Anterior cingulate cortex (tissue), 58 donors: Measurements from ENCODE around the gene KLHL18.
"Not testable (repeated sequence)": the region's sequence is repeated elsewhere in the genome, so short reads cannot be mapped to it uniquely, and the experiment has no call there.

Experiments used
- DNase-seq, 58 donors: peaks; one replicate each; lab custom pipeline; 2025; lab: John Stamatoyannopoulos, UW

Gene KLHL18

GRCh38 chr3:47309231-47309630, 26.5 kb downstream of the KLHL18 start:
- DNase-seq: not testable (repeated sequence)

GRCh38 chr3:47310391-47310790, 27.6 kb downstream of the KLHL18 start:
- no peak for DNase-seq

- no peak for DNase-seq
Measured at GRCh38 chr3:47313341-47314055, 30.8 kb downstream of the KLHL18 start.

- no peak for DNase-seq
Measured at GRCh38 chr3:47314056-47314764, 31.5 kb downstream of the KLHL18 start.

- DNase-seq: peak in 1 of 58 donors; percentile 34
Measured at GRCh38 chr3:47315069-47315647, 32.4 kb downstream of the KLHL18 start.

- not testable (repeated sequence) for DNase-seq
Measured at GRCh38 chr3:47316151-47316550, 33.4 kb downstream of the KLHL18 start.

GRCh38 chr3:47318916-47319315, 36.2 kb downstream of the KLHL18 start:
- no peak for DNase-seq

GRCh38 chr3:47319956-47320355, 37.2 kb downstream of the KLHL18 start:
- DNase-seq: no peak

- no peak for DNase-seq
Measured at GRCh38 chr3:47323431-47324277, 40.9 kb downstream of the KLHL18 start.

- DNase-seq: peak in 40 of 58 donors; percentile 2 to 71 (median 23)
Measured at GRCh38 chr3:47324278-47324865, 41.6 kb downstream of the KLHL18 start.

- DNase-seq: no peak
Measured at GRCh38 chr3:47333907-47334306, 51.2 kb downstream of the KLHL18 start.

- DNase-seq: peak in 2 of 58 donors; percentile 13 to 27
Measured at GRCh38 chr3:47337656-47338055, 54.9 kb downstream of the KLHL18 start.

- DNase-seq: no peak
Measured at GRCh38 chr3:47339951-47340350, 57.2 kb downstream of the KLHL18 start.

GRCh38 chr3:47340866-47341265, 58.1 kb downstream of the KLHL18 start:
- DNase-seq: no peak

- DNase-seq: no peak
Measured at GRCh38 chr3:47342151-47342550, 59.4 kb downstream of the KLHL18 start.

- DNase-seq: no peak
Measured at GRCh38 chr3:47342812-47343211, 60.1 kb downstream of the KLHL18 start.

GRCh38 chr3:47343471-47343971, 60.8 kb downstream of the KLHL18 start:
- no peak for DNase-seq

- no peak for DNase-seq
Measured at GRCh38 chr3:47344971-47345370, 62.2 kb downstream of the KLHL18 start.

GRCh38 chr3:47347217-47347801, 64.6 kb downstream of the KLHL18 start:
- DNase-seq: no peak
